ENCODE results near the gene APOBEC4.

- TF ChIP-seq CTCF (IDR thresholded peaks at IDR 0.05) (no peak), FOXM1 (IDR thresholded peaks at IDR 0.05; ENCODE audit: low read depth) (no peak), RAD21 (IDR thresholded peaks at IDR 0.05; ENCODE audit: low read length) (no peak), RCOR1 (IDR thresholded peaks at IDR 0.05; ENCODE audit: low read length) (no peak), JUND (IDR thresholded peaks at IDR 0.05) (no peak), IRF3 (IDR thresholded peaks at IDR 0.05; ENCODE audit: low read depth, low read length) (no peak)
These were observed 848 bp upstream of the APOBEC4 start for GRCh38 chr1:183653876-183654451.

Data from SK-N-SH (cell line).